ENCODE results near the gene AMN. TPM values are rescaled to one million over a fixed set of nuclear protein-coding genes. Genes with fewer than 3 reads are reported as not detected.

The AMN gene
- total and polyA plus RNA-seq, 8 donors = 1.3 to 781 (median 13.8) TPM

DNA sequence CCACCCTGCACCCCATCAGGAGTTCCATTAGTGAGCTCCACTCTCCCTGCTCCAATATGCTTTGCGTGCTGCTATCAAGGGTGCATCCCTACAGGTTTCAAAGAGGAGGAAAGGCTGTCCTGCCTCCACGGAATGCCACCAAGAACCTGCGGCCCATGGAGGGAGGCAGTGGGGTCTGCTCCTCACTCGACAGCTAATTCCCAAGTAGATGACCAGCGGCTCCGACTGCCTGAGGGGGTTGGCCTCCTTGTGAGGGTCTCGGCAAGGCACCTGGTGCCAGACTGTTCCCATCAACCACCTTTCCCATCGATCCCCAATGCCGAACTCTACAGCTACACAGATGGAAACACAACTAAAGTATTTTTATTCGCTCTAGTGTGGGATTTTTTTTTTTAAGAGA is 36.0 kb downstream of the AMN start:
- no peaks in the 10 kb centered on the region for H3K27me3 ChIP-seq
- H3K4me3 ChIP-seq = no peak overlapping the region
- no peak overlapping the region for H3K27ac ChIP-seq
- H3K9me3 ChIP-seq = no peaks in the 10 kb centered on the region
- intact Hi-C loops (cut with DNase I; ENCODE audit: low total_unique reads) = no loop called here
- H3K4me1 ChIP-seq = no peaks in the 10 kb centered on the region
- no peak for TF ChIP-seq POLR2A (IDR thresholded peaks at IDR 0.05)
- no peak for TF ChIP-seq POLR2AphosphoS5 (IDR thresholded peaks at IDR 0.05)
- TF ChIP-seq EP300 (IDR thresholded peaks at IDR 0.05) = no peak
- TF ChIP-seq, protein P1, sequence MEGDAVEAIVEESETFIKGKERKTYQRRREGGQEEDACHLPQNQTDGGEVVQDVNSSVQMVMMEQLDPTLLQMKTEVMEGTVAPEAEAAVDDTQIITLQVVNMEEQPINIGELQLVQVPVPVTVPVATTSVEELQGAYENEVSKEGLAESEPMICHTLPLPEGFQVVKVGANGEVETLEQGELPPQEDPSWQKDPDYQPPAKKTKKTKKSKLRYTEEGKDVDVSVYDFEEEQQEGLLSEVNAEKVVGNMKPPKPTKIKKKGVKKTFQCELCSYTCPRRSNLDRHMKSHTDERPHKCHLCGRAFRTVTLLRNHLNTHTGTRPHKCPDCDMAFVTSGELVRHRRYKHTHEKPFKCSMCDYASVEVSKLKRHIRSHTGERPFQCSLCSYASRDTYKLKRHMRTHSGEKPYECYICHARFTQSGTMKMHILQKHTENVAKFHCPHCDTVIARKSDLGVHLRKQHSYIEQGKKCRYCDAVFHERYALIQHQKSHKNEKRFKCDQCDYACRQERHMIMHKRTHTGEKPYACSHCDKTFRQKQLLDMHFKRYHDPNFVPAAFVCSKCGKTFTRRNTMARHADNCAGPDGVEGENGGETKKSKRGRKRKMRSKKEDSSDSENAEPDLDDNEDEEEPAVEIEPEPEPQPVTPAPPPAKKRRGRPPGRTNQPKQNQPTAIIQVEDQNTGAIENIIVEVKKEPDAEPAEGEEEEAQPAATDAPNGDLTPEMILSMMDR (IDR thresholded peaks at IDR 0.05) = no peak
- peaks cover 78 to 100% (median 100%) of the 10 kb centered on the region in 4 donors for H3K36me3 ChIP-seq
- no peak for DNase-seq
- 94 to 96% (median 94%) methylated on average over 10 of the region's 10 CpGs for WGBS, 5 donors

DNA sequence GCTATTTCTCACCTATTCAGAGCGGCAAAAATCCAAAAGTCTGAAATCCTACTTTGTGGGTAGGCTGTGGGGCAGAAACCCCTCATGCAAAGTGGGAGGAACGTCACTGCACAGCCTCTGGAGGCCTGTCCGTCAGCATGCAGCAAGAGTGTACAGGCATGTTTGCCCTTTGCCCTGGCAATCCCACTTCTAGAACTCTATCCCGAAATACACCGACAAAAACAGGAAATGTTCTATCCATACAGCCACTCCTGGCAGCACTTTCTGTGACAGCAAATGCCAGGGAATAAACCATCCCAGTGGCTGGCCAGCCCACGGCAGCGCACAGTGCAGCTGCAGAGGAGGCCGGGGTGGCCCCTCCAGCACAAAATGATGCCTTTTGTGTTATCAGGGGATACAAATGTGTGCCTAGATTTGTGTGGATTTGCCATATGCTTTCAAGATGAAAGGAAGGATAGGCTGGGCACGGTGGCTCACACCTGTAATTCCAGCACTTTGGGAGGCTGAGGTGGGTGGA is 39.7 kb downstream of the AMN start:
- Histone ChIP-seq H3K36me3 (peaks cover 91 to 100% (median 100%) of the 10 kb centered on the region in 4 donors), H3K27me3 (no peaks in the 10 kb centered on the region), H3K4me1 (no peaks in the 10 kb centered on the region), H3K9me3 (no peaks in the 10 kb centered on the region), H3K4me3 (no peak overlapping the region), H3K27ac (no peak overlapping the region)
- no peak for DNase-seq
- intact Hi-C loops (cut with DNase I; ENCODE audit: low total_unique reads) = no loop called here
- TF ChIP-seq EP300 (IDR thresholded peaks at IDR 0.05) (no peak), POLR2A (IDR thresholded peaks at IDR 0.05) (no peak), POLR2AphosphoS5 (IDR thresholded peaks at IDR 0.05) (no peak)
- TF ChIP-seq, protein P1 (IDR thresholded peaks at IDR 0.05) = no peak
- 87 to 90% (median 88%) methylated on average over 9 of the region's 9 CpGs for WGBS, 5 donors

DNA sequence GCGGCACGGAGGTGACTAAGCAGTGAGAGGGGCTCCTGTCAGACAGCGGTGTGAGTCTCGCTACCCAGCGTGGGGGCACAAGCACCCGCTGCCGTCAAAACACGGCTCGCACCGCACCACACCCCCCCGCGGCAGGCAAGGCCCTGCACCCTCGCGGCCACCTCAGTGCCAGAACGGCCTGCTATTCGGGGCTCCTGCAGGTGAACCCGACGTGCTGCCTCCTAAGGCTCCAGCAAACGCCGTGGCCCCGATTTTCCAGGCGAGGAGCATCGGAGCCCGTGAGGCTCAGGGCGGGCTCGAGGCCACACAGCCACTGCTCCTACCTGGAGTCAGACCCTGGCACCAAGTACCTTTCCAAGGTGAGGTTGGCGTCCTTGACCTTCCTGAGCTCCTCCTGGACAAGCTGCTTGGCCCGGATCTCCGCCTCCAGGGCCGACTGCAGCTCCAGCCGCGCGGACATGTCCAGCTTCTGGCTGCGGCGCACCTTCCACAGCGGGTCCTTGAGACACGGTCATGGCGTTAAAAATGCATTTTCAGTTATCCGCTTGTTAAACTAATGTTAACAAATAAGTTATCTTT is 41.8 kb downstream of the AMN start:
- no peak for DNase-seq
- H3K4me3 ChIP-seq = no peak overlapping the region
- H3K27ac ChIP-seq = no peak overlapping the region
- intact Hi-C loops (cut with DNase I; ENCODE audit: low total_unique reads) = no loop called here
- no peak for TF ChIP-seq POLR2A (IDR thresholded peaks at IDR 0.05)
- peaks cover 91 to 100% (median 100%) of the 10 kb centered on the region in 4 donors for H3K36me3 ChIP-seq
- no peaks in the 10 kb centered on the region for H3K27me3 ChIP-seq
- no peaks in the 10 kb centered on the region for H3K4me1 ChIP-seq
- WGBS, 5 donors = 93 to 99% (median 97%) methylated on average over 36 to 39 of the region's 39 CpGs
- H3K9me3 ChIP-seq = no peaks in the 10 kb centered on the region

DNA sequence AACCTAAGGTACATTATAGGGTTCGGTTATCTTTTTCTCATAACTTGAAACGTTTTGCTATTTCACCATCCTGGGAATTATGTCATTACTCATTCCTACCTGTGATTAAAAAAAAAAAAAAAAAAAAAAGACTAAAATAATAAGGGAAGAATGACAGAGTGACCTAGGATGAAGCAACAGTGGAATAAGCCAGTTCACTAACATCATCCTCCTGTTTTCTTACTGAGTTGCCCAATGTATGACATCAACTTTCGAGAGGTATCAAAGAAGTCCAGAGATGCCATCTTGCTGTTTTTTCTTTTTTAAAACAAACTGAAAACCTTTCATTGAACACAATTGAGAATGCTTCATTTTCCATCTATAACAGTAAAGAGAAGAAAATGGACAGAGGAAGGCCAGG is 42.8 kb downstream of the AMN start:
- Histone ChIP-seq H3K4me3 (no peak overlapping the region), H3K27me3 (no peaks in the 10 kb centered on the region), H3K36me3 (peaks cover 95 to 100% (median 100%) of the 10 kb centered on the region in 4 donors), H3K27ac (no peak overlapping the region), H3K4me1 (no peaks in the 10 kb centered on the region), H3K9me3 (no peaks in the 10 kb centered on the region)
- intact Hi-C loops (cut with DNase I; ENCODE audit: low total_unique reads) = no loop called here
- DNase-seq = no peak
- TF ChIP-seq POLR2AphosphoS5 (IDR thresholded peaks at IDR 0.05) = no peak
- TF ChIP-seq, protein P1 (IDR thresholded peaks at IDR 0.05) = no peak
- no peak for TF ChIP-seq POLR2A (IDR thresholded peaks at IDR 0.05)
- no peak for TF ChIP-seq EP300 (IDR thresholded peaks at IDR 0.05)
- 78 to 91% (median 89%) methylated on average over 3 of the region's 3 CpGs for WGBS, 5 donors

DNA sequence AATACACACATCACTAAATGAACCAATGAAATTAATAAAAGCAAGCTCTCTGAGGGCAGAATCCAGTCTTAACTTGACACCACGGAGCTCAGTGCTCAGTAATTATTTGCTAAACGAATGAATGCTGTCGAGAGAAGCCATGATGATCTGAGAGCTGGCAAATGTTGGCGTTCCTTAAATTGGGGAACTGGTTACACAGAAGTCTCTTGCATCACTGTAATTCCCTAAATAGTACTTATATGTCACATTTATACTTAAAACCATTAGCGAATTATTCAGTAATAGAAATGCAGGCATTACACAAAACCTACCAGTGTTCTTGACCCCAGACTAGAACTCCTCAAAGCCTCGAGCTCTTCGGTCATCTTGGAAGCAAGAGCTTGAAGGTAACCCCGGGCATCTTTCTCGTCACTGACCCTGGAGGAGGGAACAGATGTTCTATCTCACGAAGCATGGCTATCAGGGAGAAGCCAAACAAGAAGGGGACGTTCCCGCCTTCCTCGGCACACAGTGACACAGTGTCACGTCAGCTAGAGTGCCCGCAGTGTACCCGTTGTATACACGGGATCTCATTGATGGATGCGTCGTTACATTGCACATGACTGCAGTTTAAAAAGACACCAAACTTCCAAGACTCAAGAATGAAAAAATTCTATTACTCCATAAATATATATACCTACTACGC is 43.6 kb downstream of the AMN start:
- TF ChIP-seq, protein P1 (IDR thresholded peaks at IDR 0.05) = no peak
- no peak for TF ChIP-seq EP300 (IDR thresholded peaks at IDR 0.05)
- no peak for TF ChIP-seq POLR2A (IDR thresholded peaks at IDR 0.05)
- TF ChIP-seq POLR2AphosphoS5 (IDR thresholded peaks at IDR 0.05) = no peak
- Histone ChIP-seq H3K27ac (no peak overlapping the region), H3K36me3 (peaks cover 91 to 100% (median 100%) of the 10 kb centered on the region in 4 donors), H3K27me3 (no peaks in the 10 kb centered on the region), H3K4me3 (no peak overlapping the region), H3K9me3 (no peaks in the 10 kb centered on the region), H3K4me1 (no peaks in the 10 kb centered on the region)
- 92 to 95% (median 94%) methylated on average over 20 of the region's 20 CpGs for WGBS, 5 donors
- no peak for DNase-seq
- intact Hi-C loops (cut with DNase I; ENCODE audit: low total_unique reads) = no loop called here
